Ishikawa (cell line): ENCODE data around the gene SUV39H1.

ENCODE experiments used
- CEBPB ChIP-seq: IDR thresholded peaks from 2 replicates; pipeline ENCODE4 v1.6.1; 2012
- CREB1 ChIP-seq: IDR thresholded peaks from 2 replicates; pipeline ENCODE4 v1.6.1; 2012; ENCODE audit warnings: low read depth
- EGR1 ChIP-seq: IDR thresholded peaks from 2 replicates; pipeline ENCODE4 v1.6.1; 2012
- EP300 ChIP-seq: IDR thresholded peaks from 2 replicates; pipeline ENCODE4 v1.6.1; 2012; ENCODE audit warnings: borderline replicate concordance
- FOXM1 ChIP-seq: IDR thresholded peaks from 2 replicates; pipeline ENCODE4 v1.6.1; 2012; ENCODE audit warnings: low read depth, borderline replicate concordance
- MAX ChIP-seq: IDR thresholded peaks from 2 replicates; pipeline ENCODE4 v1.6.1; 2012
- NFIC ChIP-seq: IDR thresholded peaks from 2 replicates; pipeline ENCODE4 v1.6.1; 2012
- RAD21 ChIP-seq: IDR thresholded peaks from 2 replicates; pipeline ENCODE4 v1.6.1; 2012; ENCODE audit warnings: low read depth
- REST ChIP-seq: IDR thresholded peaks from 2 replicates; pipeline ENCODE4 v1.6.1; 2012; ENCODE audit warnings: low read depth, mild to moderate bottlenecking
- TAF1 ChIP-seq: IDR thresholded peaks from 2 replicates; pipeline ENCODE4 v1.6.1; 2012; ENCODE audit warnings: low read depth, mild to moderate bottlenecking
- TCF12 ChIP-seq: IDR thresholded peaks from 2 replicates; pipeline ENCODE4 v1.6.1; 2012; ENCODE audit warnings: low read depth
- TEAD4 ChIP-seq: IDR thresholded peaks from 2 replicates; pipeline ENCODE4 v1.6.1; 2012
- USF1 ChIP-seq: IDR thresholded peaks from 2 replicates; pipeline ENCODE4 v1.6.1; 2012
- YY1 ChIP-seq: IDR thresholded peaks from 2 replicates; pipeline ENCODE4 v1.6.1; 2012; ENCODE audit warnings: low read depth
- ZBTB7A ChIP-seq: IDR thresholded peaks from 2 replicates; pipeline ENCODE4 v1.6.1; 2012; ENCODE audit warnings: low read depth

The SUV39H1 gene

GRCh38 chrX:48747415-48748016 lies 51.0 kb downstream of the SUV39H1 start:
- TF ChIP-seq ZBTB7A: no peak
- TF ChIP-seq TAF1: no peak
- no peak for TF ChIP-seq USF1
- no peak for TF ChIP-seq EP300
- TF ChIP-seq RAD21: no peak
- no peak for TF ChIP-seq REST
- TF ChIP-seq YY1: no peak
- no peak for TF ChIP-seq EGR1
- no peak for TF ChIP-seq TCF12
- TF ChIP-seq CEBPB: no peak
- no peak for TF ChIP-seq MAX
- TF ChIP-seq FOXM1: no peak
- TF ChIP-seq CREB1: no peak
- TF ChIP-seq TEAD4: no peak
- TF ChIP-seq NFIC: no peak

GRCh38 chrX:48749182-48749581 lies 52.6 kb downstream of the SUV39H1 start:
- TF ChIP-seq USF1 (no peak), EP300 (no peak), CEBPB (no peak), FOXM1 (no peak), CREB1 (no peak), MAX (no peak), NFIC (no peak), YY1 (no peak), EGR1 (no peak), RAD21 (no peak), TAF1 (no peak), TCF12 (no peak), REST (no peak), ZBTB7A (no peak), TEAD4 (no peak)

- TF ChIP-seq MAX (no peak), TCF12 (no peak), NFIC (no peak), TEAD4 (no peak), CREB1 (no peak), USF1 (no peak), FOXM1 (no peak), TAF1 (no peak), RAD21 (no peak), EP300 (no peak), REST (no peak), EGR1 (no peak), ZBTB7A (no peak), CEBPB (no peak), YY1 (no peak)
Measured at GRCh38 chrX:48751343-48751742, 54.8 kb downstream of the SUV39H1 start.

- TF ChIP-seq USF1 (no peak), TAF1 (no peak), REST (no peak), FOXM1 (no peak)
Measured at GRCh38 chrX:48752498-48752897, 56.0 kb downstream of the SUV39H1 start.
